ENCODE results near the gene GOLIM4.

DNA sequence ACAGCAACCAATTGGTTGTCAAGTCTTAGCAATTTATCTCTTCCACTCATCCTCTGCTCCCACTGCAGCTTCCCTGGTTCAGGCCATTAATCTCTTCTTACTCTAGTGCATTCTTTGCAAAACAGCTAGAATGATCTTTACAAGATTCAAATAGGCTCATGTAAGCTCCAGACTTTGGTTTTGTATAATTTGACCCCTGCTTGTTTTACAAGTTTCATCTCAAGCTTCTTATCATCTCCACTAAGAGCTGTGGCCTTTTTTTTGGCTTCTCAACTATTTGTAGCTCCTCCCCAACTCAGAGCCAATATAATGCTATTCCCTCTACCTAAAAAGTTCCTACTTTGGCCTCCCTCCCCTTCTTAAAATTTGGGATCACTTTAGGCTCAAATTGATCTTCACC is 121.8 kb downstream of the GOLIM4 start:
- TF ChIP-seq POLR2A (IDR thresholded peaks at IDR 0.05), result no peak
- TF ChIP-seq, protein P1, sequence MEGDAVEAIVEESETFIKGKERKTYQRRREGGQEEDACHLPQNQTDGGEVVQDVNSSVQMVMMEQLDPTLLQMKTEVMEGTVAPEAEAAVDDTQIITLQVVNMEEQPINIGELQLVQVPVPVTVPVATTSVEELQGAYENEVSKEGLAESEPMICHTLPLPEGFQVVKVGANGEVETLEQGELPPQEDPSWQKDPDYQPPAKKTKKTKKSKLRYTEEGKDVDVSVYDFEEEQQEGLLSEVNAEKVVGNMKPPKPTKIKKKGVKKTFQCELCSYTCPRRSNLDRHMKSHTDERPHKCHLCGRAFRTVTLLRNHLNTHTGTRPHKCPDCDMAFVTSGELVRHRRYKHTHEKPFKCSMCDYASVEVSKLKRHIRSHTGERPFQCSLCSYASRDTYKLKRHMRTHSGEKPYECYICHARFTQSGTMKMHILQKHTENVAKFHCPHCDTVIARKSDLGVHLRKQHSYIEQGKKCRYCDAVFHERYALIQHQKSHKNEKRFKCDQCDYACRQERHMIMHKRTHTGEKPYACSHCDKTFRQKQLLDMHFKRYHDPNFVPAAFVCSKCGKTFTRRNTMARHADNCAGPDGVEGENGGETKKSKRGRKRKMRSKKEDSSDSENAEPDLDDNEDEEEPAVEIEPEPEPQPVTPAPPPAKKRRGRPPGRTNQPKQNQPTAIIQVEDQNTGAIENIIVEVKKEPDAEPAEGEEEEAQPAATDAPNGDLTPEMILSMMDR (IDR thresholded peaks at IDR 0.05), result no peak
